ENCODE data around the gene PLSCR1. TPM values are rescaled to one million over a fixed set of nuclear protein-coding genes. Genes with fewer than 3 reads are reported as not detected.
A peak's percentile ranks its signal among the peaks of the same experiment; 100 is the strongest.

Gene PLSCR1
- total RNA-seq, 1 experiment from 2014 or later: 48.9 TPM

- no peak overlapping the region for H2AK5ac ChIP-seq (ENCODE audit: insufficient read length, low read length)
- no peaks in the 10 kb centered on the region for H3K27me3 ChIP-seq (ENCODE audit: insufficient read depth, low read length)
- H3K9me3 Mint-ChIP-seq: no peaks in the 10 kb centered on the region; a peak in 2 of 5 replicates
- H3K27me3 Mint-ChIP-seq (ENCODE audit: low read depth): no peaks in the 10 kb centered on the region
- no peak overlapping the region for H2BK20ac ChIP-seq (ENCODE audit: low read depth, low read length, poor library complexity, severe bottlenecking)
- TF ChIP-seq CTCF (conservative IDR thresholded peaks at IDR 0.05): peak; percentile 47; the same call in 2 of the 3 replicates
- no peak overlapping the region for H3K27ac ChIP-seq (ENCODE audit: insufficient read length, low read depth, low read length)
- H4K8ac ChIP-seq (replicated peaks; ENCODE audit: insufficient read length, low read depth, low read length): no peak overlapping the region
- H3K4ac ChIP-seq (ENCODE audit: low read depth, low read length): no peak overlapping the region
- H3K79me1 ChIP-seq (ENCODE audit: insufficient read depth, low read depth, low read length, poor library complexity, severe bottlenecking): no peaks in the 10 kb centered on the region
- no CpG with 5 or more reads among the region's 12 CpGs for WGBS (ENCODE audit: extremely low coverage, insufficient read length, low lambda C conversion rate)
- H3T11ph ChIP-seq (ENCODE audit: low read length): no peak overlapping the region
- H3K4me1 Mint-ChIP-seq: peaks cover 55 to 57% of the 10 kb centered on the region in 2 experiments
- H3K9ac ChIP-seq (ENCODE audit: extremely low read depth, insufficient read length, low read length): no peak overlapping the region
- H3K4me2 ChIP-seq (ENCODE audit: insufficient read depth, insufficient read length, low read length): no peak overlapping the region
- H4K5ac ChIP-seq (ENCODE audit: insufficient read length, low read depth, low read length): no peak overlapping the region
- no peak overlapping the region for H2BK120ac ChIP-seq (ENCODE audit: low read depth, low read length, poor library complexity, severe bottlenecking)
- no peak overlapping the region for H2BK5ac ChIP-seq (ENCODE audit: insufficient read length, low read length)
- H3K14ac ChIP-seq (ENCODE audit: insufficient read depth, low read length): no peak overlapping the region
- peak overlapping the region; percentile 87 to 97 (median 92) for H3K27ac Mint-ChIP-seq
- H3K79me2 ChIP-seq (ENCODE audit: insufficient read depth, low read length): no peaks in the 10 kb centered on the region
- H3K23me2 ChIP-seq (ENCODE audit: insufficient read length, low read depth, low read length, poor library complexity, severe bottlenecking): no peaks in the 10 kb centered on the region
- H3K18ac ChIP-seq (ENCODE audit: insufficient read length, low read depth, low read length): no peak overlapping the region
- no peaks in the 10 kb centered on the region for H4K20me1 ChIP-seq (ENCODE audit: control insufficient read depth, insufficient read depth, insufficient read length)
- H3K23ac ChIP-seq (ENCODE audit: insufficient read length, low read depth, low read length): no peak overlapping the region
- no peak overlapping the region for H3K4me3 Mint-ChIP-seq
- H3K56ac ChIP-seq (ENCODE audit: insufficient read length, low read depth, low read length): no peak overlapping the region
- H2AFZ ChIP-seq (ENCODE audit: low read length): no peak overlapping the region
- no peak overlapping the region for H2BK12ac ChIP-seq (ENCODE audit: insufficient read length, low read depth, low read length)
- peaks cover 4% of the 10 kb centered on the region; the same call in 1 of the 2 replicates for H3K4me1 ChIP-seq (ENCODE audit: insufficient read depth, low read length)
- no peaks in the 10 kb centered on the region for H3K9me3 ChIP-seq (ENCODE audit: control insufficient read depth, low read depth, low read length)
- peaks cover 2 to 10% (median 8%) of the 10 kb centered on the region in 3 experiments for H3K36me3 Mint-ChIP-seq (ENCODE audit: insufficient read depth in 1 of 3, low read depth in 3 of 3)
- DNase-seq: no peak
- H2BK15ac ChIP-seq (ENCODE audit: low read depth, low read length): no peak overlapping the region
- H4K91ac ChIP-seq (ENCODE audit: insufficient read length, low read depth, low read length): no peak overlapping the region
These were observed 40.8 kb downstream of the PLSCR1 start for GRCh38 chr3:146503461-146504202.

All from H9 (cell line).